SHP77 treated with DMSO at 0.1 percent for 48 hours (cell line): ENCODE results near the gene TMEM229A.
"Not testable (repeated sequence)": the region's sequence is repeated elsewhere in the genome, so short reads cannot be mapped to it uniquely, and the experiment has no call there.

Experiments used
- DNase-seq: peaks from one replicate; lab custom pipeline; 2025; lab: John Stamatoyannopoulos, UW

The TMEM229A gene

DNA sequence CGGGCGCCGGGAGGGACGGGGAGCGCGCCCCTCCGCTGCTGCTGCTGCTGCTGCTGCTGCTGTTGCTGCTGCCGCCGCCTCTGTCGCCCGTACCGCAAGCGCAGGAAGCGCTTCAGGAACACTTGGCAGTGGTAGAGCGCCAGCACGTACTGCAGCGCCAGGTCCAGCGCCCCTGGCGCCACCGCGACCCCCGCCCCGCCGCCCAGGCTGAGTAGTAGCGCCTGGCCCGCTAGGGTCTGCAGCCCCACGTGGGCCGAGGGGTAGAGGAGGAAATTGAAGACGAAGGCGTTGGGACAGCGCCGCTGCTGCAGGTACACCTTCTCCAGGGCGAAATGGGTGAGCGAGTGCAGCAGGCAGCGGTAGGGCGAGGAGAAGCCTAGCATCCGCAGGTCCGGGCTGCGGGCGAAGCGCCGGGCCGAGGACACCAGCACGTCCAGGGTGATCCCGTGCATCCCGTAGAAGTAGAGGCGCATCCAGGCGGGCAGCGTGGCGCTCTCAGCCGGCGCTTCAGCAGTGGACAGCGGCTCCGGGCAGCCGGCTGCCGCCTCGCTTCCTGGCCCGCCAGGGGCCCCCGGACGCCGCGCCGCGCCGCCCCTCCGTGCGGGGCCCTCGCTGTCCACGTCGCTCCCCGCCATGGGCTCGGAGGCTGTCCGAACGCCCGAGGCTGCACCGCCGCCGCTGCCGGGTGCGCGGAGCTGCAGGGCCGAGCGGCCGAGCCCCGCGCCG, at the start of gene TMEM229A:
Gene TMEM229A, minus strand, starts transcription at position 699 of the 726 bp plus-strand sequence. Its CDS starts 64 bp downstream, at position 635.
- no peak for DNase-seq

DNA sequence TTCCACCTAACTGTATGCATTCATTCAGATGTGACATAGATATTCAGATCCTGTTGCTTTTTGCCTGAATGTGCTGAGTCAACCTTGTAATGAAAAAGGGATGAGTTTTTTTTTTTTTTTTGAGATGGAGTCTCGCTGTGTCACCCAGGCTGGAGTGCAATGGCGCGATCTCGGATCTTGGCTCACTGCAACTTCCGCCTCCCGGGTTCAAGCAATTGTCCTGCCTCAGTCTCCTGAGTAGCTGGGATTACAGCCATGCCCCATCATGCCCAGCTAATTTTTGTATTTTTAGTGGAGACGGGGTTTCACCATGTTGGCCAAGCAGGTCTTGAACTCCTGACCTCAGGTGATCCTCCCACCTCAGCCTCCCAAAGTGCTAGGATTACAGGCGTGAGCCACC, 49.4 kb upstream of the TMEM229A start:
- not testable (repeated sequence) for DNase-seq

DNA sequence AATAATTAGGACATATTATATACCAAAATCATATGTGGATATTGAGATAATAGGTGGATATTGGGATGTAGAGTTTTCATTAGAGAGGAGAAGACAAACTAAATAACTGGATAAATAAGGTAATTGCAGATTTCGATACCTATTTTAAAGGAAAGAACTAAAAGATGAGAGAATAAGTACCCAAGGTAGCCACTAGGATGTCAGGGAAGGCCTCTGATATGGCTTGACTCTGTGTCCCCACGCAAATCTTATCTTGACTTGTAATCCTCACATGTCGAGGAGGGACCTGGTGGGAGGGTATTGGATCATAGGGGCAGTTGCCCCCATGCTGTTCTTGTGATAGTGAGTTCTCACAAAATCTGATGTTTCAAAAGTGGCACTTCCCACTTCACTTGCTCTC, 44.7 kb upstream of the TMEM229A start:
- no peak for DNase-seq

DNA sequence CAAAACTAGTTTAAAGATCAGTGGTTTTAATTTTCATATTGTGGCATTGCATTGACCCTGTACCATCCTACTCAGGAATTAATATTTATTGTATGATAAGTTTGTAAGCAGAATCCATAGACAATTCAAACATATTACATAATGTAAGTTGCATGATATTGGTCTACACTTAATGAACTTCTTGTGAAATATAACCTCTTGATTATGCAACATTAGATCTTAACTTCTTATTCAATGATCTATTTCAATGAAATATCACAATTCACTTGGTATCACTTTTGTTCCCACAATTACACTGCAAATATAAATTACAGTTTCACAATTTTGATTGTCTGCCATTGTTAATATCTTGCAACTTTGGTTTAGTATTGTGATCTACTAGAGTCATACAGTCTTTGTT, 44.0 kb upstream of the TMEM229A start:
- no peak for DNase-seq

DNA sequence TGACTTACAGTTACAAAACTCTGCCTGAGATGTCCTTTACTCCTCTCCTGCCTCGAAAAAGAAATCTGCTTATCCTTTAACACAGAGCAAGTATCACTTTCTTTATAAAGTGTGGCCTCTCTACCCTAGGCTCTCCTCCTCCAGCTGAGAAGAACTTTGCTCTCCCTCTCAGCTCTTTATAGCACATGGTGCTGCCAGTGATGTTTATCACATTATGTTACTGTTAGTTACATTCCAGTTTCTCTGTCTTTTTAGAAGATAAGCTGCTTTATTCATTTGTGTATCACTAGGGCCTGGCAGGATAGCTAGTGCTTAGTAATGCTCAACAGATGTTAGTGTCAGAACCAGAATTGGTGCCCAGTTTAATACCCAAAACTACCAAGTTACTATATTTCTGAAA, 41.1 kb upstream of the TMEM229A start:
- DNase-seq: no peak

DNA sequence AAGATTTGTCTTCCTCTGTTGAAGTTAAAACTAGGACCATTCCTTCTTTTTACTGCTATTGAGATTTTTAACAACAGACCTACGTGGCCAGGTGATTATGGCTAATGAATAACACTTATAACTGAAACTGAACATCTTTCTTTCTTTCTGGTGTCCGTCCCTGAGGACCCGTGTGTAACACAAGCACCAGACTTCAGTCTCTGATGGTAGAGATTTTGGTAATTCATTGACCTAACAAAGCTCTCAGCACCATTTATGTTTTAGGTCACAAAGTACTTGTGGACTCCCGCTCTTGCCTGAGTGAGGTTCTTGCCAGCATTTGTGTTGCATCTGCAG, 40.4 kb upstream of the TMEM229A start:
- no peak for DNase-seq

DNA sequence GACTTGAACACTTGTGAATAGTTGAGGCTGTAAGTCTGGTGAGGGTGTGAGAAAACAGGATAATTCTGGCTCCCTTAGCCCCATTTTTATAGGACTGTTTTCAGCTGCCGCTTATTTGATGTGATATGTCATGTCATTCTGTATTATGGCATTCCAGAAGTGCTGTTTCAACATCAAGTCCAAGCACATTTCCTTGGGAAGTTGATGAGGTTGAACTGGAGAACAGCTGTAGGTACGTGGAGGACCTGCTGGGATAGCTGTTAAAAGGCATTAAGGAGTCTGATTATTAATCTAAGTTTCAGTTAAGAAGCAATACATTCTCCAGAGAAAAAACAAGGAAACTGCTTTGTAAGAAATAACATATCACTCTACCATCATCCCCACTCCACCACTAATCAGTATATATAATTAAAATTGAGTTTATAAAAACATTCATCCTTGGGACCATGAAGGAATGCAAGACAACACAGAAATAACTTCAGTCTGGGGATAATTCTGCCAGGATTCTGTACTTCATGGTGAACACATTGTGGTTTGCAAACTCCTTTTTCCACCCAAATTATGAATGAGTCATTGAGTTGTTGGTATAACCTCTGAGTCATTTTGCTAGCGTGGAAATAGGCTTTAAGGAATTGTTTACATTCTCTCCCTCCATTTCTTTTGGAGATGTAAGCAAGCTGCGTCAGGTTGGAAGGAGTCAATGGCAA, 39.9 kb upstream of the TMEM229A start:
- DNase-seq: no peak

DNA sequence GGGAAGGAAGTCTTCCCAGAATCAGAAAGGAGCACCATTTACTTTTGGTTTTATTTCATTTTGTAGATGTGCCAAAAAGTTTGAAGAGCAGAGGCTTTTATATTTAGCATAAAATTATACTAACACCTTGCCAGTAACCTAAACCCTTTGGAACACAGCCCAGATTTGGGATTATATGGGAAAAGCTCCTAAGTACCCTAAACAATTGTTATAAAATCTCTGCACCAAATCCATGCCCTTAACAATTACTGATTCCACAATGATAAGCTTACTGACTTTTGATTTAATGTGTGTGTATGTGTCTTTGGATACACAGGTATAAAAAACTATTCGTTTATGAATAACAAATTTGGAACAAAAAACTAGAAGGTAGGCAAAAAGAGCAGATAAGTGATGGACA, 39.0 kb upstream of the TMEM229A start:
- DNase-seq: no peak

DNA sequence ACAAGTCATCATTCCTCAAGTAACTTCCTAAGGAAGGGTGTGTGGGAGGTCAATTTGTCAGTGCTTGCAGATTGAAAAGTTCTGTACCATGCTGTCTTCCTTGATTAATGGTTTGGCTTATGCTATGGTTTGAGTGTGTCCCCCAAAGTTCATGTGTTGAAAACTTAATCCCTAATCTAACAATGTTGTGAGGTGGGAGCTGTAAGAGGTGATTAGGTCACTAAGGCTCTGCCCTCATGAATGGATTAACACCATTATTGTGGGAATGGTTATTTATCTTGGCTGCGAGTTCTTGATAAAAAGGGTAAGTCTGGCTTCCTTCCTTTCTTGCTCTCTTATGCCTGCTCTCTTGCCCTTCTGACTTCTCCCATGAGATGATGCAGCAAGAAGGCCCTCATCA, 29.3 kb upstream of the TMEM229A start:
- no peak for DNase-seq

DNA sequence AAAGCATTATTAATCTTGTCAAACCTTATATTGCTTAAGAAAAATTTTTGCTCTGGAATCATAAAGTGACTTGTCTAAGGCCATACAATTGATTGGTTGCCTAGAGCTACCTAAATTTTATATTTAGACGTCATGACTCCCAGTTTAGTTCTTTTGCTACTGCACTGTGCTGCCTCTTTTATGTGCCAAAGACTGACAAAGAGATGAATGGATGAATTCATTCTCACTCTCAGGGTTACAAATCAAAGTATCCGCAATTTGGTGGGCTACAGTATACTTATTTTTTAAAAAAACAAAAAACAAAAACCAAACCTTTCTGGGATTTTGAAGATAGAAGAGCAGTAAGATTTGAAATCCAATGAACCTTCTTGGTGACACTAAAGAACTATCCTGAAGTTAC, 27.7 kb upstream of the TMEM229A start:
- DNase-seq: no peak

DNA sequence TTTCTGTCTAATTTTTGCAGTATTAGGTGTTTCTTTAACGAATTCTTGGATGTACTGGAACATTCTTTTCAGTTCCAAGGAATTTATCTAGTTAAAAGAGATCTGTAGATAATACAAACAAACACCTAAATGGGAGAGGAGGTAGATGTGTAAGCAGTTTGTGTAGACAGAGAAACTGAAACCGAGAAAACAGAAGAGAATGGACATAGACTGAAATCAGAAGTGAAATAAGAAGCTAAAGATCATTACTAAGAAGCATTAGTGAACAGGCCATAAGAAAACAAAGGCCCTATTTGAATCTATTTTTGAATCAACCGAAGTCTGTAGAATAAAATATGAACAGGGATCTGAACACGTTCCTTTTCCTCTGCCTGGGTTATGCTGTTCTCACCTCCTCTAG, 26.5 kb upstream of the TMEM229A start:
- DNase-seq: no peak

DNA sequence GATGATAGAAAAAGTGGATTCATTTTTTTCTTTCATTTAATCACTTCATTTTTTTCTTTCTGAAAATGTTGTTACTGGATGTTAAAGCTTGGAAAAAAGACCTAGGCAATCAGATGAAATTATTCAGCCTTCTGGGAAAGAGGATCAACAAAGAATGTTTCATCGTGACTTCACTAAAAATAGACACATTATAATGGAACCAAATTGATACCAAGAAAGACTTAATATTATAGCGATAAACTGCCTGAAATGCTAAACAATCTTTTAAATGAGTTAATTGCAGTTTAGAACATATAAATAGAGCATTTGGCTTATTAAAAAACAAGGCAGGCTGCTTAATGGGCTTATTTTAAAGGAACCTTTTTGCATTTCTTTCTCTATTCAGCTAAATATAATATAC, 25.6 kb upstream of the TMEM229A start:
- DNase-seq: no peak

DNA sequence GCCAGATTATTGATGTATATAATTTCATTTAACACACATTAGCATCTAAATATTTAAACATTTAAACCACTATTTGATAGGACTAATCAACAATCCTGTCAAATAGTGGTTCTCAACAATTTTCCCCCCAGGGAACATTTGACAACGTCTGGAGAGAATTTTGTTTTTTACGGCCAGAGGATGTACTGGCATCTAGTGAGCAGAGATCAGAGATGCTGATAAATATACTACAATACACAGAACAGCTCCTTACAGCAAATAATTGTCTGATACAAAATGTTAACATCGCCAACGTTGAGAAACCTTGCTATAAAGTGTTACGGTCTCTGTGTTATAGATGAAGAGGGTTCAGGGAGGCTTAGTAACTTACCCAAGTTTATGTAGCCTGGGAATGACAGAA, 25.0 kb upstream of the TMEM229A start:
- DNase-seq: no peak

DNA sequence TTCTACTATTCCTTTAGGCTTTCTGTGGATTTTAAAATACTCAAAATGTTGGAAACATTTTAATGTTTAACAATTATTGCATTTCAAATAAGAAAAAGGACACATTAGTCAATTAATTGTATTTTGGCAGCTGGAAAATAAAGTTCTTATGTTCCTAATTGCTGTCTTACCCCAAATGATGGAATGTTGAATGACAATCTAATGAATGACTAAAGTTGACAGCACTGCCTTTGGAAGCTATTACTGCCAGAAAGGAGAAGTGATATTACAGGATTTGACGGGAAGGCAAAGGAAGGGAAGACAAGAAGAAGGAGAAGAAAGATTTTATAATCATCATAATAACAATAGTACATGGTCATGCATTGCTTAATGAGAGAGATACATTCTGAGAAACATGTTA, 23.4 kb upstream of the TMEM229A start:
- no peak for DNase-seq

DNA sequence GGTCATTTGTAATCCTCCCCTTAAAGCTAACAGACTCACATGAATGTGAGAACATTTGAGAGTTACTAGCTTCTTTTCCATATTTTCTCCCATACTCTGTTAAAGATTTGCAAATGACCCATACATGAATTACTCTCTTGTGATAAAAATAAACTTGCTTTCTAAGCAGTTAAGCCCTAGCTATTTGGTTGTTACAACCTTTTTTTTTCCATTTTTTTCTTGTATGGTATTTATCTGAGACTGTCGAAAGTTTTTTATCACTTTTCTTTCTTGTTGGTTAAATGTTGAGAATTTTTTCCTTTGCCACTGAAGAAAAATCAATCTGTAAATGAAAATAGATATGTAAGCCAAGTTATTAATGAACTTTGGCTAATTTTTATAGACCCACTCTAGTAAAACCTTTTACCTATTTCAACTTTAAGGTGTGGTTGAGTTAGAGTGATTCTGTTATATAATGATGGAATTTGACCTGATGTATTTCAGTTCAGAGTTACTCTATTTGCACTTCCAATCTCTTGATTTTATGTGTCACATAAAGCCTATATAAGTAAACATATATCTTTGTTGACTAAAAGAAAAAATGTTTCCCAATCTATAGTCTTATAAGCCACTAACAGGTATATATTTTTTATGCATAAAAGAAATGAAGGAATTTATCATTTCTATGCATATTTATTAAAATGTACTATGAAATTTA, 19.0 kb upstream of the TMEM229A start:
- no peak for DNase-seq

DNA sequence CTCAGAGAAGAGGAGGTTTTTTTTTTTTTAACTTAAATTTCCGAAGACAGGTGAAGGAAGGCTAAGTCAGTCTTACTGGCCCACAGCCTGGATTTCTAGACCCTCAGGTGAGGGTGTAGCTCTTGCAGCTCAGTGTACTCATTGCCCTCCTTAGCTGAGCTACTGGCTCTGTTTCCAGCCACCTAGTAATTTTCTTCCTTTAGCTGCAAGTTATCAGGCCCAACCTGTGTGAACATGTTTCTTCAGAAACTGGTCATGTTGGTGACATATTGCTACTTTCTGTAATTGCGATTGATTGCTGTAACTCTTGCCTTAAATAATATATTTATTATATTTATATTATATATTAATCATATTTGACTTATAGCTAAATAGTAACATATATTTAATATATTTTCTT, 10.0 kb upstream of the TMEM229A start:
- DNase-seq: no peak

DNA sequence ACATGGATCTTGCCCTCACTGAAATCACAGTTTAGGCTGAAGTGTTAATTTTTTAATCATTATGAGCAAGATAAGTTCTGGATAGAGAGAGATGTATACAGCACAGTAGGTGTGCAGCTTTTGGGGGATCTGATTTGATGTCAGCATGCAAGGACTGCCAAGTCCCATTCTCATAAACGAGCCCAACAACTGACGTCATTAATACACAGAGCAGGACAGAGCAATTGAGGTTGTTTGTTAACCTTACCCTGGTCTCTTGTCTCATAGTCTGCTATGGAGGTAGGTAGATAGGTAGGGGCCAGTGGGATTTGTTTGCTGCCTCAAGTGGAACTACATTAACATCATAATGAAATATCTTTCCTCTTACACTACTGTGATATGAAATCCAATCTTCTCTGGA, 8.6 kb upstream of the TMEM229A start:
- no peak for DNase-seq

DNA sequence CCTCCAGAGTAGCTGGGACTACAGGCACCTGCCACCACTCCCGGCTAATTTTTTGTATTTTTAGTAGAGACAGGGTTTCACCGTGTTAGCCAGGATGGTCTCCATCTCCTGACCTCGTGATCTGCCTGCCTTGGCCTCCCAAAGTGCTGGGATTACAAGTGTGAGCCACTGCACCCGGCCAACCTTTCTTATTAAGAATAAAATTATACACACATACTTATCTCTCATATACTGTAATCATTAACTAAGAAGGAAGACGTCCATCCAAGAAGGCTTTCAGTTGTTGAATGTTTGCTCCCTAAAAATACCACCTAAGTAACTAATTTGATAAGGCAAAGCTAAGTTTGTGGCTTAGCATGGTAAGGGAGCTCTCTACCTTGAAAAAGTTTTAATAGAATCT, 5.0 kb upstream of the TMEM229A start:
- not testable (repeated sequence) for DNase-seq

DNA sequence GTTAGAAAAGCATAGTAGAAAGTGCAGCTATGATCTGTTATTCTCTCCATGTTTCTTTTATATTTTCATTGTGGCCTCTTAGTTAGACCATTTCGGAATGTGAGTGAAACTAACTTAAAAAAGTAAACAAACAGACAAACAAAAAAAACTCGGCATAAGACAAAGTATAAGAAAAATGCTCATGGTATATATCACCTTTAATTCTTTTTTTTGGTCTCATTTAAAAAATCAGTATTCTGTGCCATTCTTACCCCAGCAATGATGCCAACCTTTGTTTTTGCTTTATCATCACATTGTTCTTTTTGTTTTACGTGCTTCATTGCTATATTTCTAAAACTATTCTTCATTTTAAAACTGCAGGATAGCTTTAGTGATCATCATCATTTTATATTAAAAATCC, 2.8 kb upstream of the TMEM229A start:
- DNase-seq: no peak

DNA sequence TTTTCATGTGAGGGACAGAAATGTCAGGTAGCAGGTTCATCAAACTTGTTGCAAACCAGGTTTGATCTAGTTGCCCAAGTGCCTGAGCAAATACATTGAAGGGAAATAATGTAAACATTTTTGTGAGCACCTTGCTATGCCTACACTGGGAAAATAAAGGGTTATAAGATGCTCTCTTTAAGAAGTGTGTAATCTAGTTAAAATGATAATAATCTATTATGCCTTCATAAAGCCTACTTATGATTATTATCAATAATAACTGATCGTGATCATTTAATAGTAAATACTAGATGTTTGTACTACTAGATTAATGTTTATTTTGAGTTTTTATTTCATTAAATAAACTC, 1.9 kb upstream of the TMEM229A start:
- DNase-seq: no peak

DNA sequence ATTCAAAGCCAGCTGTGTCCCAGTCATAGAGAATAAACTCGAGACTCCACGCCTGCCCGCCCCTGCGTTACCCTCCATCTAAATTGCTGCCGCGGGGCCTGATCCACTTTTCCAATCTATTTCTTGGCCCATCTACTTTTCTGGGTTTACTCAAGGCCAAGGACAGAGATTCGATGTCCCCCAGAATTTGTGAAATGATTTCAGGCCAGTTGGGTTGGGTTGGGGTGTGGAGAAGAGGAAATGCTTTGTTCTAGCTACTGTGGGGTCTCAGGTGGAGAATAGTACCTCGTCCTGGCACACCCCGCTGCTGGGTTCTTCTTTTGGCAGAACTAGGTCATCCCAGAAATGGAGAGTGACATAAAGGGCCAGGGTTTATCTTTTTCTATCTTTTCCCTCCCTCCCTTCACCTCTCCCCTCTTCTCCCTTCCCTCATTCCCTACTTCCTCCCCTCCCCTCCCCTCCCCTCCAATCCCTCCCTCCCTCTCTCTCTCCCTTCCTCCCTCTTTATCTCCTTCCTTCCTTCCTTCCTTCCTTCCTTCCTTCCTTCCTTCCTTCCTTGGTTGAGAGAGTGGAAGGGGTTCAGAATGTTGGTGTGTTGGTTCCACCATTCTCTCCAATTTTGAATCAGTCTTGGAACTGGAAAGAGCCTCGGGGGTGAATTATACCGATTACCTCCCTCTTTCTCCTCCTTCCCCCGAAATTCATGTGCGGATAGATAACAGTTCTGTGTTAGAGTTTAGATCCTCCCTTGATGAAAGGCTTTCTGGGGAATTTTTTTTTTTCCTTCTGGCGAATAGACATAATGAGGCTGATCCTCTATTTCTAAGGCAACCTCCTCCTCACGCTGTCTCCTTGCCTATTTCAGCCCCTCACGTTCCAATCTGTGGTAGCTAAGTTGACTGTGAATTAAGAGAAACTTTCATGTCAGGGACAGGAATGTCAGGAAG, 1.2 kb upstream of the TMEM229A start:
- DNase-seq: no peak

DNA sequence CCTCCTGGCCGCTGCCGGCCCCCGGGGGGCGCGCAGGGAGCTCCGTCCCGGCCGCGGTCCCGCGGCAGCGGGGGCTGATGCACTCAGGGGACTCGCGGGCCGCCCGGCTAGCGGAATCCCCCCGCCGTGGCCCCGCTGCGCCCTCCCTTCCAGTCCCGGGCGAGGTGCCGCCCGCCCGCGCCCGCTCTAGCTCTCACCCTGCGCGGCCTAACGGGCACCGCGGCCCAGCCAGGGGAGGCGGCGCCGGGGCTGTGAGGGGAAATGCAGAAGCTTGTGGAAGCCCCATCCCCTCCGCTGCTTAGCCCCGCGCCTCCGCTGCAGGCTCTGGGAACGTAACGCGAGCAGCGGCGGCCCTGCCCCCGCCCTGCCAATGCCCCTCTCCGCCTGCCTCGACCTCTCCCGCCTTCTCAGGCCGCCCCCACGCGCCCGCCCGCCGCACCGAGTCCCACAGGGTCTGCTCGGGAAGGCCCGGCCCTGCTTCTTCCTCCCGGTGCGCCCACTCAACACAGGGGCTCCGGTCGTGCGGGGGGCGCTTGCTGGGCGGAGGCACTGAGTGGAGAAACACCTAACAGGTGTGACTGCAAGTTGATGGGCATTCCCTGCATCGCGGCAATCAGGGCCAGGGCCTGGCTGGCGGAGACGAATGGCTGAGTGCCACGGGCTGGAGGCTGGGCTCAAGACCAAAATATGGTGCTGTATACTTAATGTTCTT, 384 bp upstream of the TMEM229A start:
- DNase-seq: no peak
